Hematopoietic multipotent progenitor cell treated with erythropoietin and hydrocortisone succinate and interleukin-3 and kit ligand, for 8 days (in vitro differentiated cells): ENCODE data around the gene MUC22.
A peak's percentile ranks its signal among the peaks of the same experiment; 100 is the strongest.
"Not testable (repeated sequence)": the region's sequence is repeated elsewhere in the genome, so short reads cannot be mapped to it uniquely, and the experiment has no call there.

Experiments
- DNase-seq: peaks from one replicate; pipeline ENCODE4 v3.0.0-alpha.2; 2015

MUC22 gene

DNA sequence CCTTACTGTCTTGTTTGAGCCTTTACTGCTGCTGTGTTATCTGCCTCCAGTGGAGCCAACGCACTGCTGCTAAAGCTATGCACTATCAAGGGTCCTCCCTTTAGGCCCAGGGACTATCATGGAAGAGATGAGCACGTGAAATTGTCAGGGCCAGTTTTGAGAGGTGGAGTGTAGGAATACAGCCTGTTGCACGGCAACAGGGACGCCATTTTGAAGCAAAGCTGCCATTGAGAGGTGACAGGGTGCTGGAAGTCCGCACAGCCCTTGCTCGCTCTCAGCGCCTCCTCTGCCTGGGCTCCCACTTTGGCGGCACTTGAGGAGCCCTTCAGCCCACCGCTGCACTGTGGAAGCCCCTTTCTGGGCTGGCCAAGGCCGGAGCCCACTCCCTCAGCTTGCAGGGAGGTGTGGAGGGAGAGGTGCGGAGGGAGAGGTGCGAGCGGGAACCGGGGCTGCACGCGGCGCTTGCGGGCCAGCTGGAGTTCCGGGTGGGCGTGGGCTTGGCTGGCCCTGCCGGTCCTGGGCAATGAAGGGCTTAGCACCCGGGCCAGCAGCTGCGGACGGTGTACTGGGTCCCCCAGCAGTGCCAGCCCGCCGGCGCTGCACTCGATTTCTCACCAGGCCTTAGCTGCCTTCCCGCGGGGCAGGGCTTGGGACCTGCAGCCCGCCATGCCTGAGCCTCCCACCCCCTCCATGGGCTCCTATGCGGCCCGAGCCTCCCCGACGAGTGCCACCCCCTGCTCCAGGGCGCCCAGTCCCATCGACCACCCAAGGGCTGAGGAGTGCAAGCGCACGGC lies 10.0 kb upstream of the MUC22 start:
- not testable (repeated sequence) for DNase-seq

- DNase-seq, result no peak
Observed at GRCh38 chr6:31001281-31001888, 8.9 kb upstream of the MUC22 start.

GRCh38 chr6:31002471-31002870 lies 7.8 kb upstream of the MUC22 start:
- no peak for DNase-seq

DNA sequence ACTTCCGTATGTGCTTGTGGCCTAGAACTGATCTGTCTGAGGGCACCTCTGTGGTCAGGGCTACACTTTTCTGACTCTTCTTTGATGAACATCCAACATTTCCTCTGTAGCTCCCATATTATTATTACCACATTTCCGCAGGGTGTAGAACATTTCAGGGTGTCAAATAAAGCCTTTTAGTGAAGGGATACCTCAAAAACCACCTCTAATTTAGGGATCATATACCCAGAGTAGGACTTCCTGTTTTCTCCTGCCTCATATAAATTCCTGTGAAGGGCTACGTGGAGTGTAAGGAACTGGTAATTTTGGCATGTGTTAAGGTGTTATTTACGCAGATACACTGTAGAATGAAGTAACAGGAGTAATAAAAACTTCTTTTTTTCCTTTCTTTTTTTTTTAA lies 5.5 kb upstream of the MUC22 start:
- no peak for DNase-seq

DNA sequence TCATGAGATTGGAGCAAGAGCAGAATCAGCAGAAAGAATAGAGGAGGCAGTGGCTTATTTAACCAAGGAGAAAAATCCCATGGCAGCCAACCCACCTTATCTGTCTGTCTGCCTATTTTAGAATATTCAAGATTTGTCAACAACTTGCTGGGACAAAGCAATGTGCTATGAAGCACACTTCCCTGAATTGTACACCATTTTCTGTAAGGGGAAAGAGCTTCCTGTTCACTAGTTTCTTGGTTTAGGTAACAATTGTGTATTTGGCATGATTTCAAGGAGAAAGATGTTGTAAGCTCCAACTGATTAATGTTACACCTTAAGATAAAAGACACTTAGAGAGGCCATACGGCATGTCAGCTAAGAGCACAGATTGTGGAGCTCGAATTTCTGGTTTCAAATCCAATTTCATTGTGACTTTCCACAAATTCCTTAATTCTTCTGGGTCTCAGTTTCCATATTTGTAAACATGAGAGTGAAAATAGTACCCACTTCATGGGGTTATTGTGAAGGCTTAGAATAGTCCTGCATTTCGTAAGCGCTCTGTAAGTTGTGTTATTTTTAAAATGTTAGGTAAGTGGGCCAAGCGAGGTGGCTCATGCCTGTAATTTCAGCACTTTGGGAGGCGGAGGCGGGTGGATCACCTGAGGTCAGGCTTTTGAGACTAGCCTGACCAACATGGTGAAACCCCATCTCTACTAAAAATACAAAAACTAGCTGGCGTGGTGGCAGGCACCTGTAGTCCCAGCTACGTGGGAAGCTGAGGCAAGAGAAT lies 4.8 kb upstream of the MUC22 start:
- DNase-seq, result no peak

GRCh38 chr6:31007694-31008093 lies 2.6 kb upstream of the MUC22 start:
- DNase-seq, result no peak

GRCh38 chr6:31008165-31008564 lies 2.1 kb upstream of the MUC22 start:
- no peak for DNase-seq

DNA sequence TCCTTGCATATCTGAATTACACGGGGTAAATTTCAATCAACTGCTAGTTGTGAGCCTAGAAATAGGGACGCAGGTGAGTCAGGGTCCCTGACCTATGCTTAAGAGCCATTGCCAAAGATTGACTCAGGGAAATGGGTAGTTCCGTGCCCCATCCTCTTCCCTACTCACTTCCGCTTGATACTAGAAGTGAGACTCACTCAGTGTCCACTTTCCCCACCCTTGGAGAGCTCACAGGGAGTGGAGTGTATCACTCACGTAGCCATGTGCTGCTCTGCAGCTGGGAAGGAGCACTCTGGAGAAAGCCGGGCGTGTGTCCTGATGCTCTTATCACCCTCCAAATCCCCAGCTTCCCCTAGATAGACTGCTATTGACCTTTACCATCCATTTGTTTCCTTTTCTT lies 543 bp upstream of the MUC22 start:
- DNase-seq, result no peak

- no peak for DNase-seq
Observed at GRCh38 chr6:31011153-31011552, 879 bp downstream of the MUC22 start.

DNA sequence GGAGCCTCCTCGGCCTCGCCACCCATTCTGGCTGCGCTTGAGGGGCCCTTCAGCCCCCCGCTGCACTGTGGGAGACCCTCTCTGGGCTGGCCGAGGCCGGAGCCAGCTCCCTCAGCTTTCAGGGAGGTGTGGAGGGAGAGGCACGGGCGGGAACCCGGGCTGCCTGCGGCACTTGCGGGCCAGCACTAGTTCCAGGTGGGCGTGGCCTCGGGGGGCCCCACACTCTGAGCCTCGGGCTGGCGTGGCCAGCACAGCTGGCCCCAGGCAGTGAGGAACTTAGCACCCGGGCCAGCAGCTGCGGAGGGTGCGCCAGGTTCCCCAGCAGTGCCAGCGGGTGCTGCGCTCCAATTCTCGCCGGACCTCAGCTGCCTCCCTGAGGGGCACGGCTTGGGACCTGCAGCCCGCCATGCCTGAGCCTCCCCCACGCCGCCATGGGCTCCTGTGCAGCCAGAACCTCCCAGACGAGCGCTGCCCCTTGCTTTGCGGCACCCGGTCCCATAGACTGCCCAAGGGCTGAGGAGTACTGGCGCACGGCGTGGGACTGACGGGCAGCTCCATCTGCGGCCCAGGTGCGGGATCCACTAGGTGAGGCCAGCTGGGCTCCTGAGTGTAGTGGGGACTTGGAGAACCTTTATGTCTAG lies 6.5 kb downstream of the MUC22 start:
- DNase-seq, result no peak

- DNase-seq, result not testable (repeated sequence)
Observed at GRCh38 chr6:31017436-31017835, 7.2 kb downstream of the MUC22 start.

- no peak for DNase-seq
Observed at GRCh38 chr6:31020057-31020456, 9.8 kb downstream of the MUC22 start.

- not testable (repeated sequence) for DNase-seq
Observed at GRCh38 chr6:31020631-31021255, 10.5 kb downstream of the MUC22 start.

DNA sequence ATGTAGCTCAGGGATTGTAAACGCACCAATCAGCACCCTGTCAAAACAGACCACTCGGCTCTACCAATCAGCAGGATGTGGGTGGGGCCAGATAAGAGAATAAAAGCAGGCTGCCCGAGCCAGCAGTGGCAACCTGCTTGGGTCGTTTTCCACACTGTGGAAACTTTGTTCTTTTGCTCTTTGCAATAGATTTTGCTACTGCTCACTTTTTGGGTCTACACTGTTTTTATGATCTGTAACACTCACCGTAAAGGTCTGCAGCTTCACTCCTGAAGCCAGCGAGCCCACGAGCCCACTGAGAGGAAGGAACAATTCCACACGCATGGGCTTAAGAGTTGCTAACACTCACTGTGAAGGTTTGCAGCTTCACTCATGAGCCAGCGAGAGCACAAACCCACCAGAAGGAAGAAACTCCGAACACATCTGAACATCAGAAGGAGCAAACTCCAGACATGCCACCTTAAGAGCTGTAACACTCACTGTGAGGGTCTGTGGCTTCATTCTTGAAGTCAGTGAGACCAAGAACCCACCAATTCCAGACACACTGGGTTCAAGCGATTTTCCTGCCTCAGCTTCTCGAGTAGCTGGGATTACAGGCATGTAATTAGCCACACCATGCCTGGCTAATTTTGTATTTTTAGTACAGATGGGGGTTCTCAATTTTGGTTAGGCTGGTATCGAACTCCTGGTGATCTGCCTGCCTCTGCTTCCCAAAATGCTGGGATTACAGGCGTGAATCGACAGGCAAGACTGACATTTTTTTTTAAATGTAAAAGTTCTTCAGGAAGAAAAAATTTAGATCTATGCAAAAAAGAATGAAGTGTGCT lies 11.6 kb downstream of the MUC22 start:
- DNase-seq, result not testable (repeated sequence)

- no peak for DNase-seq
Observed at GRCh38 chr6:31025595-31025994, 15.3 kb downstream of the MUC22 start.

DNA sequence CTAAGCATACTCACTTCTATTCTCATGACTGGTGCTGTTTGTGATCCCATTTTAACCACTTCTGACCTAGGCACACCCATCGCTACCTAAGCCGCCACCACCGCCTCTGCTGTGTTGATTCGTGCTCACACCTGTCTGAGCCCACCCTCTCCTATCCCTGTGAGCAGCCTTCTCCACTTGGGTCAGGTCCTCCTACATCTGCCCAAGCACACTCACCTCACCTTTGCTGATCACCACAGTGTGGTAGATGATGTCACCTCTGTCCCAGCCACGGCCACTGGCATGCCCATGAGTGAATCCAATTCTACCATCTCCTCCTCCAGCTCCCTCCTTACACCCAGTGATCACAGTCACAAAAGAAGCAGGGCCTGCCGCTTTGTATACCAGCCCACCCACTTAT lies 20.8 kb downstream of the MUC22 start:
- DNase-seq, result no peak

DNA sequence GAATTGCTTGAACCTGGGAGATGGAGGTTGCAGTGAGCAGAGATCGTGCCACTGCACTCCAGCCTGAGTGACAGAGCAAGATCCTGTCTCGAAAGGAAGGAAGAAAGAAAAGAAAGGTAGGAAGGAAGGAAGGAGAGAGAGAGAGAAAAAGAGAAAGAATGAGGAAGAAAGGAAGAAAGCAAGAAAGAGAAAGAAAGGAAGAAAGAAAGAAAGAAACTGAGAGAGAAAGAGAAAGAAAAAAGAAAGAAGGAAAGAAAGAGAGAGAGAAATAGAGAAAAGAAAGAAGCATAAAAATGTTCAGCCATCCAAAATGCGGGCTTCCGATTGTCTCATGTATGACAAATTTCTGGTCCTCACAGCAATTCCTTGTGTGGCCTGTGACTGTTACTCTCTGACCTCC lies 22.8 kb downstream of the MUC22 start:
- DNase-seq, result no peak

DNA sequence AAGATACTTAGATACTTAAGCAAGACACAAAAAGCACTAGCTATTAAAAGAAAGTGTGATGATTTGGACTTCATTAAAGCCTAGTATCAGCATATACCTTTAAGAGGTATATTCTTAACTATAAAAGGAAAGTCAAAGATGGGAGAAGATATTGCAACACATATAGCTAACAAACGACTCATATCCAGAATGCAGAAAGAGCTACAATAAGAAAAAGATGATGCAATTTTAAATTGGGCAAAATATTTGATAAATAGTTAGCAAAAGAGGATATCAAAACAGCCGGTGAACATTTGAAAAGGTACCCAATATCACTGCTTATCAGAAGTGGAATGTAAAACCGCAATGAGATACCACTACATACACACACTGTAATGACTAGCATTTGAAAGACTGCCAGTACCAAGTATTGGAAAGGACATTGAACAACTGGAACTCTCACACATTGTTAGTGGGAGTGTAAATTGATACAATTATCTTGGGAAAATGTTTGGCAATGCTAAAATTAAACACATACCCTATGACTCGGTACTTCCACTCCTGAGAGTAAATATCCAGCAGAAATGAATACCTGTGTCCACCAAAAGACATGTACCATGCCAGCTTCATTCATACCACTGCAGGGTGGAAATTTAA lies 25.7 kb downstream of the MUC22 start:
- DNase-seq, result no peak

DNA sequence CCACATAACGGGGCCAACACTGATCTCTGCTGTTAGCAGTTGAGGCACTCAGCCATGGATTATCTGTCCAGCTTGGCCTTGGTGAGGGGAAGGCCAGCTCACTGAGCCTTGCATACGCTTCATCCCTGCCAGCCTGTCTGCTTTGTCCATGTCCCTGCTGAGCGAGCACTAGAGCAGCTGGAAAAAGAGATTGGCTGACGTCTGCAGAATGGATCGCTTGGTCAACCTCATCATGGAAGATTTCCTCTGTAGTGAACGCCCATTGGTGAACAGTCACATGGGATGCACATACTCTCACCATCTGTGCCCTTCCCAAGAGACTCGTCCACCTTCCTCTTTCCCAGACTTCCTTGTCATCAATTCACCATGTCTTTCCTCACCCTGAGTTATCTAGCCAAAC lies 26.9 kb downstream of the MUC22 start:
- DNase-seq, result no peak

DNA sequence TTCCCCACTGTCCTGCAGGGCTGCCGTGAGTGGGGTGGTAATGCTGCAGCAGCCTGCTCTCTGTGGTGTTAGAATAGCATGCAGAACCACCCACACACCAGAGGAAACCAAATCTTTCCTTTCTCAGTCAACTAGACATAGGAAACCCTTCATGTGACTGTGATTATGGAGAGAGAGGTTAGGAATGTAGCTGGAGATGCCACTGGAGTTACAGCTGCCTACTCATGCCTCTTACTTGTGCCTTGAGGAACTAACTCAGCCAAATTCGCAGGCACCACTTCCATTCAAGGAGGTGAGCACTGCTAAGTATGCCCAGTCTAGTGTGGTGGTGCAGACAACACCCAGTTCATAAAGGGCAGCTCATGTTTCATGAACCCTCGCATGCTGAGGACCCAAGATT lies 27.4 kb downstream of the MUC22 start:
- DNase-seq, result no peak

GRCh38 chr6:31038559-31038958 lies 28.3 kb downstream of the MUC22 start:
- DNase-seq, result no peak

GRCh38 chr6:31040801-31041200 lies 30.5 kb downstream of the MUC22 start:
- DNase-seq, result peak; percentile 18
